Liver (tissue), 9 donors: ENCODE measurements around the gene AGFG1. TPM values are rescaled to one million over a fixed set of nuclear protein-coding genes. Genes with fewer than 3 reads are reported as not detected.

Experiments used
- DNase-seq: peaks from one replicate; pipeline ENCODE4 v3.0.0-alpha.2; 2017; ENCODE audit warnings: low spot score
- H3K27ac ChIP-seq, 2 donors: one replicate each; pipeline ENCODE4 v1.7.0; 2013; ENCODE audit warnings: inconsistent platforms in 2 of 2, low read length in 2 of 2, control low read depth in 1 of 2, low read depth in 1 of 2, mild to moderate bottlenecking in 1 of 2
- H3K27me3 ChIP-seq, 4 donors: one replicate each; pipeline versions ENCODE4 v1.6.1 to v1.7.0; 2013; ENCODE audit warnings: low read length in 3 of 4, inconsistent platforms in 1 of 4, mild to moderate bottlenecking in 1 of 4, moderate library complexity in 1 of 4; ENCODE audit not compliant: control insufficient read depth in 4 of 4, insufficient read depth in 4 of 4
- H3K36me3 ChIP-seq, 4 donors: one replicate each; pipeline versions ENCODE4 v1.6.1 to v1.7.0; 2013; ENCODE audit warnings: low read length in 3 of 4, mild to moderate bottlenecking in 3 of 4, low read depth in 1 of 4, moderate library complexity in 1 of 4; ENCODE audit not compliant: control insufficient read depth in 4 of 4, insufficient read depth in 3 of 4
- H3K4me1 ChIP-seq, 4 donors: one replicate each; pipeline versions ENCODE4 v1.6.1 to v1.7.0; 2013; ENCODE audit warnings: low read length in 3 of 4, mild to moderate bottlenecking in 3 of 4, moderate library complexity in 1 of 4; ENCODE audit not compliant: control insufficient read depth in 4 of 4, insufficient read depth in 4 of 4
- H3K4me3 ChIP-seq, 3 donors: one replicate each; pipeline versions ENCODE4 v1.6.1 to v1.7.0; 2013; ENCODE audit warnings: low read length in 3 of 3, control low read depth in 1 of 3, low read depth in 1 of 3, mild to moderate bottlenecking in 1 of 3
- H3K9ac ChIP-seq, 2 donors: one replicate each; pipeline ENCODE4 v1.7.0; 2013; ENCODE audit warnings: low read length in 2 of 2, mild to moderate bottlenecking in 2 of 2, moderate library complexity in 2 of 2, control low read depth in 1 of 2, low read depth in 1 of 2
- H3K9me3 ChIP-seq, 4 donors: one replicate each; pipeline versions ENCODE4 v1.6.1 to v1.7.0; 2013; ENCODE audit warnings: low read length in 3 of 4; ENCODE audit not compliant: control insufficient read depth in 4 of 4
- ATF3 ChIP-seq: IDR thresholded peaks from 2 replicates; pipeline ENCODE4 v1.6.1; 2016; ENCODE audit warnings: antibody characterized with exemption
- CTCF ChIP-seq: fragments of 150-350 bp; IDR thresholded peaks from 2 replicates; pipeline ENCODE4 v1.5.1; 2017; ENCODE audit warnings: improper control_type of control experiment, low read depth, low read length; ENCODE audit not compliant: missing input control
- FOXA1 ChIP-seq: IDR thresholded peaks from 2 replicates; pipeline ENCODE4 v1.6.1; 2016; ENCODE audit warnings: antibody characterized with exemption
- FOXA2 ChIP-seq: IDR thresholded peaks from 2 replicates; pipeline ENCODE4 v1.6.1; 2016; ENCODE audit warnings: antibody characterized with exemption
- GABPA ChIP-seq, 2 donors: IDR thresholded peaks in 1 of 2; conservative IDR thresholded peaks in 1 of 2; 2 replicates each; pipeline ENCODE4 v1.6.1; 2016; ENCODE audit warnings: antibody characterized with exemption in 2 of 2, mild to moderate bottlenecking in 1 of 2, moderate library complexity in 1 of 2
- HNF4A ChIP-seq, 2 donors: conservative IDR thresholded peaks; 2 replicates each; pipeline ENCODE4 v1.6.1; 2016; ENCODE audit warnings: antibody characterized with exemption in 2 of 2, mild to moderate bottlenecking in 2 of 2
- HNF4G ChIP-seq: IDR thresholded peaks from 2 replicates; pipeline ENCODE4 v1.6.1; 2016; ENCODE audit warnings: antibody characterized with exemption
- JUND ChIP-seq, 2 donors: IDR thresholded peaks; 2 replicates each; pipeline ENCODE4 v1.6.1; 2016; ENCODE audit warnings: antibody characterized with exemption in 2 of 2
- MAX ChIP-seq: IDR thresholded peaks from 2 replicates; pipeline ENCODE4 v1.6.1; 2016; ENCODE audit warnings: antibody characterized with exemption
- RAD21 ChIP-seq, 2 donors: IDR thresholded peaks; 2 replicates each; pipeline ENCODE4 v1.6.1; 2016; ENCODE audit warnings: antibody characterized with exemption in 2 of 2, mild to moderate bottlenecking in 2 of 2
- REST ChIP-seq: IDR thresholded peaks from 2 replicates; pipeline ENCODE4 v1.6.1; 2016; ENCODE audit warnings: antibody characterized with exemption, mild to moderate bottlenecking
- RXRA ChIP-seq, 2 donors: IDR thresholded peaks; 2 replicates each; pipeline ENCODE4 v1.6.1; 2017 to 2018; ENCODE audit warnings: antibody characterized with exemption in 2 of 2, mild to moderate bottlenecking in 1 of 2
- SP1 ChIP-seq: IDR thresholded peaks from 2 replicates; pipeline ENCODE4 v1.6.1; 2018; ENCODE audit warnings: antibody characterized with exemption, mild to moderate bottlenecking
- TAF1 ChIP-seq: conservative IDR thresholded peaks from 2 replicates; pipeline ENCODE4 v1.6.1; 2016; ENCODE audit warnings: antibody characterized with exemption, mild to moderate bottlenecking
- YY1 ChIP-seq: IDR thresholded peaks from 2 replicates; pipeline ENCODE4 v1.6.1; 2016; ENCODE audit warnings: antibody characterized with exemption, mild to moderate bottlenecking
- ZBTB33 ChIP-seq: IDR thresholded peaks from 2 replicates; pipeline ENCODE4 v1.6.1; 2016; ENCODE audit warnings: antibody characterized with exemption
- WGBS: extraction: QIAGEN DNeasy Blood & Tissue Kit; methylation state at CpG from one replicate; pipeline ENCODE4 v1.1.7; 2013; 5-methylcytosine and 5-hydroxymethylcytosine counted together
- polyA plus RNA-seq, 2 donors: library from polyadenylated mRNA; stranded (reverse) in 1 of 2; unstranded in 1 of 2; fragments of 200-250 nt in 1 of 2; fragments of >200 nt in 1 of 2; fragmentation: Nextera tagmentation in 1 of 2; extraction: Ambion mirVana in 1 of 2; gene quantifications; one replicate each; pipeline versions ENCODE4 v1.2.1 to v1.2.3, GENCODE V29; 2013 to 2015
- total RNA-seq, 2 donors: library from RNA; depleted of rRNA; stranded (reverse); fragments of >200 nt; gene quantifications; one replicate each; pipeline ENCODE4 v1.2.3, GENCODE V29; 2014
- donor health status: healthy.
- donor health status: healthy.
- donor health status: healthy.
- donor health status: healthy.
- donor health status: healthy.

Gene AGFG1
- total and polyA plus RNA-seq, 4 donors, result 8.5 to 49.7 (median 23.7) TPM

- DNase-seq, result no peak
- peaks cover 0 to 9% (median 4%) of the 10 kb centered on the region in 4 donors for H3K9me3 ChIP-seq
- no peaks in the 10 kb centered on the region for H3K27me3 ChIP-seq
- WGBS, result 37% methylated on average over 3 of the region's 3 CpGs
- H3K4me3 ChIP-seq, result no peak overlapping the region
- no peak overlapping the region for H3K9ac ChIP-seq
- TF ChIP-seq HNF4G, result no peak
- no peak for TF ChIP-seq TAF1
- TF ChIP-seq RAD21 (IDR thresholded peaks at IDR 0.05), result peak in 1 of 2 donors; percentile 29
- TF ChIP-seq GABPA (IDR thresholded peaks at IDR 0.05 in 1 of 2, conservative IDR thresholded peaks at IDR 0.05 in 1 of 2), result no peak
- TF ChIP-seq FOXA1, result peak; percentile 10
- peak; percentile 81 for TF ChIP-seq YY1
- peak; percentile 81 to 84 for TF ChIP-seq HNF4A (conservative IDR thresholded peaks at IDR 0.05)
- no peak for TF ChIP-seq ZBTB33
- peak; percentile 46 for TF ChIP-seq MAX
- TF ChIP-seq FOXA2, result peak; percentile 60
- peak; percentile 77 to 86 for TF ChIP-seq RXRA (IDR thresholded peaks at IDR 0.05)
- peak; percentile 31 for TF ChIP-seq ATF3
- TF ChIP-seq SP1, result peak; percentile 45
- TF ChIP-seq JUND (IDR thresholded peaks at IDR 0.05), result peak in 1 of 2 donors; percentile 47
- no peak for TF ChIP-seq REST
- no peak for TF ChIP-seq CTCF
- H3K27ac ChIP-seq, result peak overlapping the region; percentile 57 to 74
- H3K36me3 ChIP-seq, result no peaks in the 10 kb centered on the region
- H3K4me1 ChIP-seq, result peaks cover 0 to 11% (median 3%) of the 10 kb centered on the region in 4 donors
These were observed 41.3 kb upstream of the AGFG1 start for GRCh38 chr2:227430639-227431038.

- Histone ChIP-seq H3K27me3 (no peaks in the 10 kb centered on the region), H3K4me1 (peaks cover 0 to 11% (median 3%) of the 10 kb centered on the region in 4 donors), H3K27ac (no peak overlapping the region), H3K36me3 (no peaks in the 10 kb centered on the region), H3K4me3 (no peak overlapping the region), H3K9ac (no peak overlapping the region), H3K9me3 (peaks cover 0 to 9% (median 4%) of the 10 kb centered on the region in 4 donors)
- 93% methylated on average over 2 of the region's 2 CpGs for WGBS
- no peak for DNase-seq
- TF ChIP-seq HNF4G (no peak), HNF4A (conservative IDR thresholded peaks at IDR 0.05) (no peak), FOXA1 (no peak), REST (no peak), CTCF (no peak), TAF1 (no peak), YY1 (no peak), SP1 (no peak), ATF3 (no peak), GABPA (IDR thresholded peaks at IDR 0.05 in 1 of 2, conservative IDR thresholded peaks at IDR 0.05 in 1 of 2) (no peak), RXRA (IDR thresholded peaks at IDR 0.05) (no peak)
These were observed 38.8 kb upstream of the AGFG1 start for GRCh38 chr2:227433171-227433570.
